Measurements from ENCODE around the gene MAP3K10.

DNA sequence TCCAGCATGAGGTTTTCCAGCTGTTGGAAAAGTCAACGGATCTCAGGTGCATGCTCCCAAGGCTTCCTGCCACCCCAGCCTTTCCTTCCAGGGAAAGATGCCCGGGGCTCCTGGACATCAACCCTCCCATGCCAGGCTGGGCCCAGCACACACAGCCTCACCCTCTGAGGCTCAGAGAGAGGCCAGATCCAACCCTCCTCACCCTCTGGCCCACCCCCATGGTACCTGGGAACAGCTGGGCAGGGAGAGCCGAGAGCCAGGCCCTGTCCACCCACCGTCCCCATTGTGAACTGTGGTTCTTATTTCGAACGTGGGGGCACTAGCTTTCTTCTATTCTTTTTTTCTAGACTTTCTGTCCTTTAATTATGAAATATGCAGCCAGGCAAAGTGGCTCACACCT is 45.1 kb downstream of the MAP3K10 start:
- TF ChIP-seq, protein P1, sequence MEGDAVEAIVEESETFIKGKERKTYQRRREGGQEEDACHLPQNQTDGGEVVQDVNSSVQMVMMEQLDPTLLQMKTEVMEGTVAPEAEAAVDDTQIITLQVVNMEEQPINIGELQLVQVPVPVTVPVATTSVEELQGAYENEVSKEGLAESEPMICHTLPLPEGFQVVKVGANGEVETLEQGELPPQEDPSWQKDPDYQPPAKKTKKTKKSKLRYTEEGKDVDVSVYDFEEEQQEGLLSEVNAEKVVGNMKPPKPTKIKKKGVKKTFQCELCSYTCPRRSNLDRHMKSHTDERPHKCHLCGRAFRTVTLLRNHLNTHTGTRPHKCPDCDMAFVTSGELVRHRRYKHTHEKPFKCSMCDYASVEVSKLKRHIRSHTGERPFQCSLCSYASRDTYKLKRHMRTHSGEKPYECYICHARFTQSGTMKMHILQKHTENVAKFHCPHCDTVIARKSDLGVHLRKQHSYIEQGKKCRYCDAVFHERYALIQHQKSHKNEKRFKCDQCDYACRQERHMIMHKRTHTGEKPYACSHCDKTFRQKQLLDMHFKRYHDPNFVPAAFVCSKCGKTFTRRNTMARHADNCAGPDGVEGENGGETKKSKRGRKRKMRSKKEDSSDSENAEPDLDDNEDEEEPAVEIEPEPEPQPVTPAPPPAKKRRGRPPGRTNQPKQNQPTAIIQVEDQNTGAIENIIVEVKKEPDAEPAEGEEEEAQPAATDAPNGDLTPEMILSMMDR (IDR thresholded peaks at IDR 0.05), result no peak
- TF ChIP-seq POLR2A (IDR thresholded peaks at IDR 0.05), result no peak

All from testis (tissue), 2 donors.